Superior temporal gyrus (tissue), 1 donor: Measurements from ENCODE around the gene CHN2.
A peak's percentile ranks its signal among the peaks of the same experiment; 100 is the strongest.

Experiments
- DNase-seq: peaks from one replicate; pipeline ENCODE4 v3.0.0-alpha.2; 2016; ENCODE audit errors: extremely low spot score

Gene CHN2

DNA sequence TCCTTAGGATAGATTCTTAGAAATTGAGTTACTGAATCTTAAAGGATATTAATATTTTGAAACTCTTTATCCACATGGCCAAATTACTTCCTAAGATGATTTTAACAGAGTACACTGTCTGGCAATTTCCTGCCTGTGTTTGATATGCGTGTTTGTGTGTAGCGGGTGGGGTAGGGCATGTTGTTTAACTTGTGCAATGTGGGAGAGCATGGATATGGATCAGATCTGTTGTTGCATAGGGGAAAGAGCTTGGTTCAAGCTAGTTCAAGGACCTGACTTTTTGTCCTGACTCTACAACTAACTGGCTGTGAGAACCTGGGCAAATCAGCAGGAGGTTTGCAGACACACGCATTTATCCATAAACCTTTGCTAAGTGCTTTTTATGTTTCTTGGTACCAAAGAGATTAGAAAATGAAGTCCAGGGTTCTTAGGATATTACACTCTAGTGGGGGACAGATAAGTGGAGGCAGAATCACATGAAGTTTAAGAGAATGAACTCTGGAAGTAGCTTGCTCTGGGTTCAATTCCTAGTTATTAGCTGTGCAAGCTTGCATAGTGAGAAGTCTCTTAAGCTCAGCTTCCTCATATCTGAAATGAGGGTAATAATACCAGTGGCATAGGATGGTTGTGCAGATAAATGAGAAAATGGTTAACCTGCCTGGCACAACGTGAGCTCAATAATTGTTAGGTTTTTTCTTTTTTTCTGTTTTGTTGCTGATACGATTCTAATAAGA is 272.8 kb downstream of the CHN2 start:
- DNase-seq, result no peak

DNA sequence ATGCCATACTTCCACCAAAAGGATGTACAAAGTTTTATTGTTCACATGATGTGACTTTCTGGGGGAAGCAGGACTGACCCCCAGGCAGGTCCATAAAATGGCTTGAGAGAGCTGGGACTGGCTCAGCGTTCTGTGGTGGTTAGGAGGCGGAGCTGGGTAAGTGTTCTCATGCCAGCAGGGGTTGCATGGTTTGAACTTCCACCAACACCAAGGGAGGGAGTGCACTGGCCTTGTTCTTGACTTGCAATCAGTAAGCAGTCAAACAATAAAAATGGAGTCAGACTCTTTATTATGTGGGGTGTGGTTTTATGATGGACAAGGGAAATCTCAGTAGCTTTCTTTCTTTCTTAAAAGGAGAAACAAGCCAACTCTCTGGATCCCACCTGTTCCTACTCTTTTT is 273.6 kb downstream of the CHN2 start:
- DNase-seq, result no peak

DNA sequence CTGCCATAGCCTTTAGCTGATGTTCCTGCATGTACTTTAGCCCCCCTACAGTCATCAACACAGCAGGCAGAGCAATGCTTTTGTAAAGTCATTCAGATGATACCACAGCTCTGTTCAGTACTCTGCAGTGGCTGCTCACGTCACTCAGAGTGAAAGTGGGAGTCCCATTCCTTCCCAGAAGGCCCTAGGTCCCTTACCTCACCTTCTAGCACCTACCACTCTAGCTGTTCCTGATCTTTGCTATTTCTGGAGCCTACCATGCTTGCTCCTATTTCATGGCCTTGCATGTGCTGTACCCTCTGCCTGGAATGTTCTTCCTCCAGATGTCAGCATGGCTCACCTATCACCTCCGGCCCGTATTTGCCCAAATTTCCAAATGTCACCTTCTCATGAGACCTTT is 274.7 kb downstream of the CHN2 start:
- DNase-seq, result no peak

DNA sequence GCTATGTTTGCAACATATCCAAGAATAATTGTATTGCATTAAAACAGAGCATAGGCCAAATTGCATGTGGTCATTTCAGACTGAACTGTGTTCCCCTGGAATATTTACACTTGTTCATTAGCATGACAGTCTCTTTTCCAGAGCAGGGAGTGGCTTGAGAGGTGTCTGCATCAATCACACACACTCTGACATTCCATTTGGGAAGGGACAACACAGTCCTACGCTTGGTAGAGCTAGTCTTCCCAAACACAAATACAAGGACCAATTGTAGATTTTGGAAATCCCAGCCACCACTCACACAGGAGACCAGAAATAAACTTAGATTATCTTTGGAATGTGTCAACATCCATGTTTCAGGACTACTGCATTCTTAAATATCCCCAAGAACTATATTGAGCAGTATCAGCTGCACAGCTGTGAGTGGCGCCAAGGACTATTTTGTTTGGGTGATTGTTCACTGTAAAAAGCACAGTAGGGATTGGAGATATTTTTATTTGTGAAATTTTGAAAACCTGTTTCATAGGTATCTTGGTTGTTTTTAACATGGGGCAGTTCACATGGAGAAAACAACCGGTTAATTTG is 275.5 kb downstream of the CHN2 start:
- DNase-seq, result no peak

DNA sequence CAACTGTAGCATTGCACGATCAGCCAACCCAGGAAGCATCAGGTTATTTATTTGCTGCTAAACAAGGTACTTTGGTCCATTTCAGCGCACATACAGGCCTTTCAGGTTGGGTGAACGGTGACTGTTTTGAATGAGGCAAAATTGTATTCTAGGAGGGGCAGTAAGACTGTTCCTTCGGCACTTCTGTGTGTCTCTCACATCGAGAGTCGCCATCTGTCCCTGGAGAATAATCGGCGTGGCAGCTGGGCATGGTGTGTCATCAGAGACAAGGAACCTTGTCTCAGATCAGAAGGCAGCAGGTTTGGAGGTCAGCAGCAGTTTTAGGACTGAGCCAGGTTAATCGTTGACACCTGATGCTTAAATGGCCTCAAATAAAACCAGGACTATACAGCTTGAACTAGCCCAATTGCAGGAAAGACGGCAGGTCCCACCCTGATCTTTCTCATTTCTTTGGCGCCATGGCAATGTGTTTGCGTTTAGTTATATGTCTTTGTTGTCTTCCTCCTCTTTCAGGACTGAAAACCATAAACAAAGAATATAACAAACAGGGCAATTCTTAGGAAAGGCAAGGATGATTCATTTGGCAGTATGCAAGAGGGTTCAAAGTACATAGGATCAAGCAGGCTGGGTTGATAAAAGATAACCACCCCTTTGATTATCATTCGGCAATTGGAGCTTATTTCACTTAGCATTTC is 277.0 kb downstream of the CHN2 start:
- DNase-seq, result no peak

DNA sequence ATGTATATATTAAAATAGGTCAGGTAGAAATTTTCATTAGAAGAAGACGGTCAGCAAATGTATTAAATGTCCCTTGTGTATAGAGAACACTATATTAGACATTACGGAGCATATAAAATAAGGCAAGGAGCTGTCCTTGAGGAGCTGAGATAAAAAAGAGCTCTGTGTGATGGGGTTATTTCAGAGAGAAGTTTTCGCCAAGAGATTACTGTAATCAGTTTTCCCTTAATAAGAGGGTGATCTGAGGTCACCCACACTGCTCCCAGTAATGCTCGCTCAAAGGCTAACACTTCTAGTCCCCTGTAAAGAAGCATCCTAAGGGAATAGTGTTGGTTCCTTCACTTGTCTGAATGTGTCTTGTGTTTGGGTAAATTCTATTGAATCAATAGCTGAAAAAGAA is 282.3 kb downstream of the CHN2 start:
- DNase-seq, result no peak

DNA sequence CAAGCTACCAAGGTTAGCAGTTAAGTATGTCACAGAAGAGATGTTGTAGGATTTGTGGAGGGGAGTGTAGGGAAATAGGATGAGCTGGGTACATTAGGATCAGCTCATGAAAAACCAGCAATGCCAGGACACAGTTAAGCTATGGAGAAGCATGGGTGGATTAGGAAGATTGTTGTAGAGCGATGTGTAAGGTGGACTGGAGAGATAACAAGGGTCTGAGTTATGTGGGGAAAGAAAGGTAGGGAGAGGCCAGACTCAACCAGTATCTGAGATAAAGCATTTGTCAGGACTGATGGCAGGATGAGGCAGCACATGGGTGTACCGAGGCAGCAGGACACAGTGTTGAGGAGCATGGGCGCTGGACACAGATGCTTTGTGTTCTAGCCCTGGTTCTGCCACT is 283.7 kb downstream of the CHN2 start:
- no peak for DNase-seq

DNA sequence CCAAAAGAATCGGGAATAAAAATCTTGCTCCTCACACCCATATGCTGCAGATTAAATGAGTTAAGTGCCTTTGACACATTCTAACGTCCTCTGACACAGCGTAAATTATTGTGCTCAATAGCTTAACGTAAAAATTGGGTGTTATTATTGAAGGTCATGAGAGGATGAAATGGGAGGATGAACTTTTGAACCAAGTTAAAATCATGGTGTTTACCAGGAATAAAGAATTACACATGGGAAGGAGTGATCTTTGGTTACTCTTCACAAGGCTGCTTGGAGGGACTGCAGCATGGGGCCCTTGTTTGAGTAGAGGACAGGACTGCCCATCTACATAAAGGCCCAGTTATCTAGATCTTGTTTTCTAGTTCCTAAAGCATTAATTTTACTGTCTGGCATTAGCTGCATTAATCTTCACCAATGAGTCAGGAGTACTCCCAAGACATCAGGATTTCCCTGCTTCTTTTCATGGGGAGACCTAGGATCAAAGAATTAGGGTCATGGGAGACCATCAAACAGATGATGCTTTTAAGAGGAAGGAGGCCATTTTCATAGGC is 284.2 kb downstream of the CHN2 start:
- DNase-seq, result no peak

DNA sequence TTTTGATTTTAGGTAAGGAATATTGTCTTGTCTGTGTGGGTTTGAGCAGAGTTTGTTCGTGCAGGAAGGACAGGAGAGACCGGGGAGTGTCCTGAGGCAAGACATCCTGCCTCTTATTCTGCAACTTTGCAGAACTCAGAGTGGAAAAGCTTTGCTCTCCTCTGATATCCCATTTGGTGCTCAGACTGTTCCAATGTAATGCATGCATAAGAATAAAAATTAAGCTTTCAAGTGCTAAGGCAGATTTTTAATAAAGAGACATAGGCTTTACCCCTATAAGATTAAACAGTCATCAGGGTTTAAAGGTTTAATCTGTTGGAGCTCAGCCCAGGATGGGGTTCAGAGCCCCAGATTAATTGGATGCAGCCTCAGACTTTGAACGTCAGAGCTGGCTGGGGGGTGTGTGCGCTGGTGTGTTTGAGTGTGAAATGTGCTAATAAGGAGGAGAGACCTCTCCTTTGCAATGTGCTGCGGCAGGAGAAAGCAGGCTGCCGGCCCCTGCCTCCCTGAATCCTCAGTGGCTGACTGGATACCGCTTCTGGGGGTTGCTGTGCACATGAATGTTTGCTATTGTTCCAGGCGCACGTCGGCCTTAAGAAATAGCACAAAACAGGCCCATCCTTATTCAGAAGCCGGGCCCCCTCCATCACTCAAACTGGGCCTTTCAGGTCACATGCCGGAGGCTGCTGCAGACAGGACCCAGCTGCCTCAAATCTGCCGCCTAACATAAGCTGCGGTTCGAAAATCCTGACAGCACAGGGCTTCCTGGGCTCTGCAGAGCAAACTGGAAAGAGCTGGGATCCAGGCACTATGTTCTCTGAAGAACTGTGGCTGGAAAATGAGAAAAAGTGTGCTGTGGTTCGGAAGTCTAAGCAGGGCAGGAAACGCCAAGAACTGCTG is 285.0 kb downstream of the CHN2 start:
- peak; percentile 84 for DNase-seq

DNA sequence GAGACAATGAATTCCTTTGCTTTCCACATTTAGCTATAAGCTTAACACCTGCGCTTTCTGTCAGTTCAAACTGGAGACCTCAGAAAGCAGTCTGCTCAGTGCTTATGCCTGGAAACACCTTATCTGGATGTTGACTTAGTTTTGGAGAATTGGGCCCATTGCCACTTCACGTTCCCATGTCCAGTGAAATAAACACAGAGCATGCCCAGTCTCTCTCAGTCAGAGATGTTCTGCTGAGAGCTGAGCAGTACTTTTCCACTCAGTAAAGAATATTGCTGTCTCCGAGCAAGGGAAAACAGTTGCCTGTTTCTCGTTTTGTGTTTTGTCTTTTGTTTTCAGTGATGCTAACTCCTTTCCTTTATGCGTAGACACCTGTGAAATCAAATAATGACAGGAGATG is 285.9 kb downstream of the CHN2 start:
- DNase-seq, result peak; percentile 92

DNA sequence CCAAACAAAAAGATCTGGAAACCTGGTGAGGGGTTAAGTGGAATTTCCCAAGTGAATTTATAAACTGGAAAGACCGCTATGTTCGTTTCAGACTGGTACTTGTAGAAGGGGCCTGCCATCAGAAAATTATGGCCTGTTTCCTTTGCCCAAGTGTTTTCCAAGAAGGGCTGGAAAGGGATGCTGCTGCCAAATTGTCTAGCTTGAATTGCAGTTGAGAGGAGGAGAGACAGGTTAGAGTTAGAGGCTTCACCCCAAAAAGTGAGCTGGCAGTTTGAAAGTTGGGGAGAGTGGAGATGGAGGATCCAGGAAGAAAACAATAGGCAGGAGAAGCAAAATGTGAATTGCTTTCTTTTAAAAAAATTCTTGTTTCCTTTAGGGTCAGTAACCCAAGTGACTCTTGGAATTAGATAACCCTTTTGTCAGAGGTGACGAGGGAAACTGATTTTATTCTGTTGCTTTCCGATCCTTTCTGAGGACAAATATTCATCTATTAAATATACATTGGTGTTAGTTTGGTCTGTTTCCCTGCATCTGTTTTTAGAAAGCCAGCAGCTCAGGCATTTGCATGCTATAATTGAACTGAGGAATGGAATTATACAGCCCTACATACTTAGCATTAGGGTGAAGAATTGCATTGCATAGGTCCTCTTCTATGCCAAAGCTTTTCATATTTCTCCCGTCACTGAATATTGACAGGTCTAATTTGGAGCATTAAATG is 286.5 kb downstream of the CHN2 start:
- DNase-seq, result peak; percentile 85

DNA sequence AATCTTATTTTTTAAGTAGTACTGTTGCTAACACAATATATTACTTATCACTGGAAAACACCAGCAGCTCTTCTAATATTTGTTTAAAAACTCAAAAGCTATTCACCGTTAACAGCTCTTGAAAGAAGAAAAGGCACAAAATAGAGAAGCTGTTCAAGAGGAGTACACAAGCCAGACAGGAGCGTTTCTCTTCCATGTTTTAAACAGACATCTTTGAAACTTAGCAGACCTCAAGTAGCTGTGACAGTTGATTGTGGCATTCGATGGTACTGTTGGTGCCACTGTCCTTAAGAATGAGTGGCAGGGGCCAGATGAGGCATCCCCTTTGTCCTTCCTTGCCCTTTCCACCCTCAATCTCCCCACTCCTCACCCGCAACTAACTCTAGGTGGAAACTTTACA is 287.5 kb downstream of the CHN2 start:
- DNase-seq, result peak; percentile 71

DNA sequence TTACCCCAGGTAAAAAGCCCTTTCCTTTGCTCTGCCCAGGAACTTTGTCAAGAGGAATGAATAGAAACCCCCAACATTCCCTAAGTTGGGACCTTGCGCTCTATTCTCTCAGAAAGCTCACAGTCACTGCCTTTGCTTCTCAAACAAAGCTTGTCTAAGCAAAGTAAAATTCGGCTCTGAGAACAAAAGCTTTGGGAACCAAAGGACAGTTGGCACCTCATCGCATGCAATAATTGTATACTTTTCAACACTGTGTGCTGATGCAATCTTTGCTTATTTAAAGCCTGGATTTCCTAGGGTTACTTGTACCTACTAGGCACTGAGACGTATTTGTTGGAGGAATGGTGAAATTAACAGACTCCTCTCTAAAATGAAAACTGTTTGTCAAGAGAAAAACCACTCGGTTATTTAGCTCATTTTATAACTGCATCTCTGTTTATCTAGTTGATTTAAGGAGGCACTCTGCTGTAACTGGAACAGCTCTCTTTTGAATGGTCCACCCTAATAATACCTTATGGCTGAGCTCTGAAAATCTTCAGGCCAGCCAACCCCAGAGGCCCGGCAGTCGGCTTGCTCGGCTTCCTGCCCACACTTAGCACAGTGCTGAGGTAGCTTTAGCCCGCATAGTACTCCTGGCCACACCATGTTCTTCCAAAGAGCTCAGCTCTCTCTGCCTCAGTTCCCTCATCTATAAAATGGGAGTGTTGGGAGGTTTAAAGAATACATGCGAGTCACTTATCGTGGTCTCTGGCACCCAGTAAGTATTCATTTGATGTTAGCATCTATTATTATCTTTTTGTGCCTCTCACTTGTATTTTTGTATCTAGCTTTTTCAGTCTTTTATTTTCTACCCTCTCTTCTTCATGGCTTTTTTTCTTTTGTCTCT is 288.9 kb downstream of the CHN2 start:
- peak; percentile 83 for DNase-seq

DNA sequence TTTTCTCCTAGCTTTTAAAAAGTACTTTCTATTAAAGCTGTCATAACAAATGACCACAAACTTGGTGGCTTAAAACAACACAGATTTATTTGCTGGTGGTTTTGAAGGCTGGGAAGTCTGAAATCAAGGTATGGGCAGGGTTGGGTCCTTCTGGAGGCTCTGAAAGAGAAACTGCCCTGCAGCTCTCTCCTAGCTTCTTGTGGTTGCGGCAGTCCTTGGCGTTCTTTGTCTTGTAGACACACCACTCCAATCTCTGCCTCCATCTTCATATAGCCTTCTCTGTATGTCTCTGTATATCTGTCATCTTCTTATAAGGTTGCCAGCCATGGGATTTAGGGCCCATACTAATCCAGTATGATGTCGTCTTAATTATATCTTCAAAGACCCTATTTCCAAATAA is 289.7 kb downstream of the CHN2 start:
- DNase-seq, result peak; percentile 56

DNA sequence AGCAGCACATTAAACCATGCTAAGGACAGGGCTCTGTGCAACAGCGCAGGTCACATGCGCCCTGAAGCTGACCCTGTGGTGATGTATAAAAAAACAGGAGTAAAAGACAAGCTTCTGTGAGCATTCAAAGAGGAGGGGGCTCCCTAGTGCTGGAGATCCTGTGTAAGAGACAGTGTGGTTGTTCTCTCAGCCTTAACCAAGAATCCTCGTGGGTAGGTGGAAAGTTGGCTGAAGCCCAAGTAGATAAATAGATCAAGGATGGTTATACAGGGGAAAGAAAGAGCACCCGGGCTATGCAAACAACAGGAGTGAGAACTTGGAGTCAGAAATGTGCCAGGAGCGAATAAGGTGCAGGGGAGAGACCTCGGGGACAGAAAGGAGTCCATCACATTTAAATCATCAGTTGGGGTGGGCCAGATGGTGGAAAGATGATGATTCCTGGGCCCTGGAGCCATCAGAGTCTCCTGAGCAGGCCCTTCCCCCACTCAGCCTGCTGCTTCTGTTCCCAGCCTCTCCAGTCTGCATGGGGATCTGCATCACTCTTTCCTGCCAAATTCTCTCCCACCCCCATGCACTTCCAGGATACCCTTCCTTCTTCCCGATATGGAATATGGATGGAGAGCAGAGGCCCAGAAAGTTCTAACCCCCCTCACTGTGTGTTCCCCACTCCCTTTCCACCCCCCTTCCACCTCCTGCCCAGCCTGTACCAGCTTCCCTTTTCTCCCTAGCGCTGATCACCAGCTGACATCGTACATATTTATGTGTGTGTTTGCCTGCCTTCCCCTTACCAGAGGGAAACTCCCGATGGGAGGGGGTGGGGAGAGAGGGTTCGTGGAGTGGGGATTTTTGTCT is 291.0 kb downstream of the CHN2 start:
- peak; percentile 78 for DNase-seq

DNA sequence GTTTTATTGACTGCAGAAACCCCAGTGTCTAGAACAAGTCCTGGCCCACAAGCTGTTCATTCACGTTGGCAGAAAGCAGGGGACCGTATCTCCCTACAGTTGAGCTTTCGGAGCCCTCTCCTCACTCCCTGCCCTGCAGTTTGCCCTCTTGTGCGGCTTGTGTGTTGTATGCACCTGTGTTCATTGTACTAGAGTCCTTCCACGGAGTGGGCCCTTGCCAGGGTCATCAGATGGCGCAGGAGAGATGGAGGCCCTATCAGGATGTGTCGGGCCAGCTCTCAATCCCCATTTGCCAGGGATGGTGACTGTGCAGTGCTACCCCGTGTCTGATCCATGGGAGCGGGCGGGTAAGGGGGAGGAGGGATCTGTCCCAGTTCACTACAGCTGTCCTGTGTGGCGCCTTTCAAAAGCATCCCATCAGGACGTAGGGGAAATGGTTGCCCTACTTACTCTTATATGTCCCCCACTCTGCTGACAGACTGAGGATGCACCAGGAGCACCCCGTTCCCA is 291.7 kb downstream of the CHN2 start:
- peak; percentile 88 for DNase-seq

DNA sequence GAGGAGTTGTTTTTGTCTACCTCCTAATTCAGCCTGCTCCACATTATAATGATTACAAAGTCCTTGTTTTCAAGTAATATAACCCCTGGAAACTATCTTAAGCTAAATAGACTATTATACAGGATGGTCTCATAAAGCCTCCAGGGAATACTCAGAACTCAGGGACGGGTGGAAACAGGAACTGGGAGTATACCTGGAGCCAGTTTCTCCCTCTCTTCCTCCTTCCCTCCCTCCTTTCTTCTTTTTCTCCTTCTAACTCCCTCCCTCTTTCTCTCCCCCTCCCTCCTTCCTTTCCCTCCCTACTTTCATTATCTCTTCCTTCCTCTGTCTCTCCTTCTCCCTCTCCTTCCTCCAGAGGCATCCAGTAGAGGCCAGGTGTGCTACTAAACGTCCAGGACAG is 292.8 kb downstream of the CHN2 start:
- DNase-seq, result peak; percentile 54

DNA sequence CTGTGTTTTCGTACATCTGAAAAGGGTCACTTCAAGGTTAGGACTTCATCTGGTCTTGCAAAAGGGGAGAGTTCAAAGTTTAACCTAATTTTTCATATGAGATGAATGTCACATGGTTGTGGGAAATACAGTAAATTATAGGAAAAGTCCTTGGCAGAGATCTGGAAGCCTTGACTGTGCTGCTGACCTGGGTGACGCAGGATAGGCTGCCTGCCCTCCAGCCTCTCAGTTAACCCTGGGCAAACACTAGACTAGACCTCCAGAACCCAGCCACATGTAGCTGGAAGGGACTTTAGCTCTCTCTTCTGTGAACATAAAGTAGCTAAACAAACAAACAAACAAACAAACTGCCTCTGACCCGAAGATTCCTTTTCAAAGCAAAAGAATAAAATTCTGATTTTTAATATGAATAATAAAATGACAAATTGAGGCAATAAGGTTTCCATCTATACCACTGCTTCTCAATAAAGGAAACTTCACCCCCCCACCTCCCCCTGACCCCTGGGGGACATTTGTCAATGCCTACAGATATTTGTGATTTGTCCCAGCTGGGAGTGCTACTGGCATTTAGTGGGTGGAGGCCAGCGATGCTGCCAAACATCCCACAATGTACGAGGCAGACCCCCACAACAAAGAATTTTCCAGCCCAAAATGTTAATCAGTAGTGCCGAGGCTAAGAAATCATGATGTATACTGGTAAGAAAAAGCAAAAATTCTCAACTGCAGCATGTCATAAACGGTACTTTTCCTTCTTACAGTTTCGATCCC is 293.8 kb downstream of the CHN2 start:
- peak; percentile 42 for DNase-seq
